Stimulated activated CD8-positive, alpha-beta memory T cell treated with anti-CD3 and anti-CD28 coated beads, Interleukin-4, amount 100 ng/mL, for 48 hours (primary cell): ENCODE data around the gene FUT7.
"Not testable (repeated sequence)": the region's sequence is repeated elsewhere in the genome, so short reads cannot be mapped to it uniquely, and the experiment has no call there.

Source experiments
- DNase-seq: peaks from one replicate; pipeline ENCODE4 v3.0.0-alpha.2; 2020

The FUT7 gene

GRCh38 chr9:137066096-137066861, 34.4 kb upstream of the FUT7 start:
- no peak for DNase-seq

- DNase-seq, result no peak
Observed at GRCh38 chr9:137065336-137065967, 33.6 kb upstream of the FUT7 start.

- no peak for DNase-seq
Observed at GRCh38 chr9:137064880-137065164, 32.9 kb upstream of the FUT7 start.

GRCh38 chr9:137064027-137064879, 32.4 kb upstream of the FUT7 start:
- peak; percentile 85 for DNase-seq

GRCh38 chr9:137063311-137064026, 31.6 kb upstream of the FUT7 start:
- DNase-seq, result no peak

- not testable (repeated sequence) for DNase-seq
Observed at GRCh38 chr9:137062798-137063197, 30.9 kb upstream of the FUT7 start.

- no peak for DNase-seq
Observed at GRCh38 chr9:137062384-137062783, 30.5 kb upstream of the FUT7 start.

- no peak for DNase-seq
Observed at GRCh38 chr9:137058521-137059234, 26.8 kb upstream of the FUT7 start.

- no peak for DNase-seq
Observed at GRCh38 chr9:137057545-137057944, 25.7 kb upstream of the FUT7 start.

- DNase-seq, result no peak
Observed at GRCh38 chr9:137056739-137057415, 25.0 kb upstream of the FUT7 start.

- no peak for DNase-seq
Observed at GRCh38 chr9:137055385-137056364, 23.8 kb upstream of the FUT7 start.

- DNase-seq, result no peak
Observed at GRCh38 chr9:137054932-137055384, 23.1 kb upstream of the FUT7 start.

- DNase-seq, result peak; percentile 62
Observed at GRCh38 chr9:137053944-137054931, 22.4 kb upstream of the FUT7 start, which contains the start of gene ENTPD2. ENTPD2 (minus strand) TSS chr9:137054061; CDS start chr9:137053997, 64 bp downstream.

- DNase-seq, result no peak
Observed at GRCh38 chr9:137052998-137053943, 21.4 kb upstream of the FUT7 start.

- DNase-seq, result no peak
Observed at GRCh38 chr9:137052293-137052692, 20.4 kb upstream of the FUT7 start.

- no peak for DNase-seq
Observed at GRCh38 chr9:137051145-137051724, 19.3 kb upstream of the FUT7 start.

GRCh38 chr9:137050570-137050969, 18.7 kb upstream of the FUT7 start:
- no peak for DNase-seq
